HUES64 (cell line): ENCODE data around the gene KRTAP5-6.

Source experiments
- H3K27ac ChIP-seq: 2 replicates; pipeline ENCODE4 v1.7.0; 2013; ENCODE audit warnings: low read depth, low read length, inconsistent platforms
- H3K27me3 ChIP-seq: 2 replicates; pipeline ENCODE4 v1.6.1; 2013; ENCODE audit warnings: mild to moderate bottlenecking, low read length; ENCODE audit not compliant: insufficient read depth
- H3K36me3 ChIP-seq: 2 replicates; pipeline ENCODE4 v1.6.1; 2013; ENCODE audit warnings: mild to moderate bottlenecking, low read length; ENCODE audit not compliant: insufficient read depth
- H3K4me1 ChIP-seq: 2 replicates; pipeline ENCODE4 v1.6.1; 2013; ENCODE audit warnings: mild to moderate bottlenecking, low read length, moderate library complexity; ENCODE audit not compliant: insufficient read depth
- H3K4me3 ChIP-seq: 2 replicates; pipeline ENCODE4 v1.5.1; 2013; ENCODE audit warnings: mild to moderate bottlenecking, low read length, moderate library complexity
- H3K9ac ChIP-seq: 2 replicates; pipeline ENCODE4 v1.6.1; 2013; ENCODE audit warnings: mild to moderate bottlenecking, low read depth, low read length
- H3K9me3 ChIP-seq: 2 replicates; pipeline ENCODE4 v1.6.1; 2013; ENCODE audit warnings: low read depth, low read length; ENCODE audit not compliant: insufficient read depth
- WGBS: fragments of 150-250, 120-280 bp; methylation state at CpG from one replicate; pipeline ENCODE4 v1.1.7; 2013; ENCODE audit warnings: missing lambda C conversion rate; 5-methylcytosine and 5-hydroxymethylcytosine counted together

Gene KRTAP5-6

GRCh38 chr11:1694846-1695547 is 2.0 kb upstream of the KRTAP5-6 start:
- peaks cover 11% of the 10 kb centered on the region; the same call in 1 of the 2 replicates for H3K27me3 ChIP-seq
- no peaks in the 10 kb centered on the region for H3K36me3 ChIP-seq
- H3K4me1 ChIP-seq = no peaks in the 10 kb centered on the region
- WGBS = 92% methylated on average over 15 of the region's 15 CpGs
- H3K27ac ChIP-seq = no peak overlapping the region
- no peak overlapping the region for H3K9ac ChIP-seq
- H3K9me3 ChIP-seq = no peaks in the 10 kb centered on the region
- H3K4me3 ChIP-seq = no peak overlapping the region

- Histone ChIP-seq H3K9me3 (no peaks in the 10 kb centered on the region), H3K4me3 (no peak overlapping the region), H3K36me3 (no peaks in the 10 kb centered on the region), H3K27ac (no peak overlapping the region), H3K9ac (no peak overlapping the region), H3K4me1 (0 out of 2 replicates have a peak, but pooled peaks cover under 1% of the 10 kb centered on the region), H3K27me3 (peaks cover 11% of the 10 kb centered on the region; the same call in 1 of the 2 replicates)
- 90% methylated on average over 3 of the region's 3 CpGs for WGBS
Observed at GRCh38 chr11:1695548-1696108, 1.4 kb upstream of the KRTAP5-6 start.

- Histone ChIP-seq H3K4me3 (no peak overlapping the region), H3K9ac (no peak overlapping the region), H3K27me3 (peaks cover 6% of the 10 kb centered on the region; the same call in 1 of the 2 replicates), H3K4me1 (0 out of 2 replicates have a peak, but pooled peaks cover 4% of the 10 kb centered on the region), H3K36me3 (no peaks in the 10 kb centered on the region), H3K9me3 (no peaks in the 10 kb centered on the region), H3K27ac (no peak overlapping the region)
- 86% methylated on average over 5 of the region's 5 CpGs for WGBS
Observed at GRCh38 chr11:1699771-1700170, 2.8 kb downstream of the KRTAP5-6 start.

GRCh38 chr11:1701091-1701807 is 4.3 kb downstream of the KRTAP5-6 start:
- Histone ChIP-seq H3K27ac (no peak overlapping the region), H3K36me3 (no peaks in the 10 kb centered on the region), H3K4me1 (0 out of 2 replicates have a peak, but pooled peaks cover 4% of the 10 kb centered on the region), H3K27me3 (peaks cover 1% of the 10 kb centered on the region; the same call in 1 of the 2 replicates), H3K4me3 (no peak overlapping the region), H3K9me3 (no peaks in the 10 kb centered on the region; the same call in none of the 2 replicates), H3K9ac (no peak overlapping the region)
- 78% methylated on average over 10 of the region's 10 CpGs for WGBS

GRCh38 chr11:1702506-1702905 is 5.5 kb downstream of the KRTAP5-6 start:
- Histone ChIP-seq H3K27ac (no peak overlapping the region), H3K4me1 (0 out of 2 replicates have a peak, but pooled peaks cover 4% of the 10 kb centered on the region), H3K36me3 (no peaks in the 10 kb centered on the region), H3K9ac (no peak overlapping the region), H3K9me3 (peaks cover 9% of the 10 kb centered on the region), H3K4me3 (no peak overlapping the region), H3K27me3 (no peaks in the 10 kb centered on the region; the same call in 1 of the 2 replicates)
- WGBS = 95% methylated on average over 9 of the region's 10 CpGs

- H3K36me3 ChIP-seq = no peaks in the 10 kb centered on the region
- H3K4me1 ChIP-seq = 0 out of 2 replicates have a peak, but pooled peaks cover 4% of the 10 kb centered on the region
- 90% methylated on average over 4 of the region's 6 CpGs for WGBS
Observed at GRCh38 chr11:1703146-1703545, 6.2 kb downstream of the KRTAP5-6 start.

GRCh38 chr11:1705126-1706052 is 8.4 kb downstream of the KRTAP5-6 start:
- Histone ChIP-seq H3K36me3 (no peaks in the 10 kb centered on the region), H3K4me3 (no peak overlapping the region), H3K4me1 (0 out of 2 replicates have a peak, but pooled peaks cover 4% of the 10 kb centered on the region), H3K9ac (no peak overlapping the region), H3K27me3 (no peaks in the 10 kb centered on the region; the same call in 1 of the 2 replicates), H3K9me3 (peaks cover 9% of the 10 kb centered on the region), H3K27ac (no peak overlapping the region)
- WGBS = 82% methylated on average over 15 of the region's 15 CpGs

More at GRCh38 chr11:1703146-1703545, 6.2 kb downstream of the KRTAP5-6 start:
- Histone ChIP-seq H3K27ac (no peak overlapping the region), H3K9ac (no peak overlapping the region), H3K4me3 (no peak overlapping the region), H3K9me3 (peaks cover 9% of the 10 kb centered on the region), H3K27me3 (no peaks in the 10 kb centered on the region; the same call in 1 of the 2 replicates)

- Histone ChIP-seq H3K27ac (no peak overlapping the region), H3K36me3 (no peaks in the 10 kb centered on the region), H3K4me1 (no peaks in the 10 kb centered on the region), H3K4me3 (no peak overlapping the region), H3K9me3 (peaks cover 9% of the 10 kb centered on the region), H3K9ac (no peak overlapping the region), H3K27me3 (peaks cover 3% of the 10 kb centered on the region; the same call in 1 of the 2 replicates)
- WGBS = 94% methylated on average over 17 of the region's 17 CpGs
Observed at GRCh38 chr11:1706634-1707400, 9.8 kb downstream of the KRTAP5-6 start.

- Histone ChIP-seq H3K27me3 (peaks cover 3% of the 10 kb centered on the region; the same call in 1 of the 2 replicates), H3K9ac (no peak overlapping the region), H3K36me3 (no peaks in the 10 kb centered on the region), H3K27ac (no peak overlapping the region), H3K4me3 (no peak overlapping the region), H3K9me3 (peaks cover 9% of the 10 kb centered on the region), H3K4me1 (no peaks in the 10 kb centered on the region)
- 78% methylated on average over 4 of the region's 4 CpGs for whole genome bisulfite sequencing
Observed at GRCh38 chr11:1707751-1708150, 10.8 kb downstream of the KRTAP5-6 start.

GRCh38 chr11:1708716-1709115 is 11.7 kb downstream of the KRTAP5-6 start:
- Histone ChIP-seq H3K9me3 (peaks cover 9% of the 10 kb centered on the region), H3K27me3 (peaks cover 3% of the 10 kb centered on the region), H3K36me3 (no peaks in the 10 kb centered on the region), H3K9ac (no peak overlapping the region), H3K4me3 (no peak overlapping the region), H3K4me1 (no peaks in the 10 kb centered on the region), H3K27ac (no peak overlapping the region)
- 89% methylated on average over 10 of the region's 10 CpGs for WGBS
